Panc1 (cell line): ENCODE measurements around the gene GFPT1. TPM values are rescaled to one million over a fixed set of nuclear protein-coding genes. Genes with fewer than 3 reads are reported as not detected.

Experiments used
- ATAC-seq: fragments of 200-7000 bp; cut with Tn5 transposase; 2 replicates; pipeline ENCODE4 v1.9.1; 2020; ENCODE audit warnings: mild to moderate bottlenecking, moderate library complexity
- BruUV-seq: library from RNA; stranded (reverse); fragments of 400-500 nt; replicated peaks from 2 replicates; lab custom pipeline; 2021; lab: Mats Ljungman, UMichigan
- CTCF ChIA-PET: fragments of 300-600 bp; sonication (Branson Sonifier 250); formaldehyde crosslinking; loops from one replicate; lab custom pipeline; 2022; ENCODE audit warnings: antibody characterized with exemption; lab: Charles Lee
- POLR2A ChIA-PET: fragments of 300-600 bp; sonication (Branson Sonifier 250); formaldehyde crosslinking; loops from one replicate; lab custom pipeline; 2022; ENCODE audit warnings: antibody characterized with exemption; lab: Charles Lee
- DNase-seq: peaks from one replicate; pipeline ENCODE4 v3.0.0-alpha.2; 2010; ENCODE audit warnings: low read depth, low spot score
- H3K27ac ChIP-seq: 2 replicates; pipeline ENCODE4 v1.5.1; 2011; ENCODE audit warnings: mild to moderate bottlenecking, low read length, inconsistent platforms
- H3K27me3 ChIP-seq: fragments of 200-500 bp; sonication (Bioruptor generic); 2 replicates; pipeline ENCODE4 v1.6.0; 2014; ENCODE audit warnings: low read length, inconsistent platforms; ENCODE audit not compliant: control insufficient read depth, insufficient read depth
- H3K36me3 ChIP-seq: fragments of 200-500 bp; sonication (Bioruptor generic); 2 replicates; pipeline ENCODE4 v1.5.1; 2014; ENCODE audit warnings: inconsistent platforms, mild to moderate bottlenecking, low read length, moderate library complexity; ENCODE audit not compliant: control insufficient read depth, insufficient read depth
- H3K4me1 ChIP-seq: 2 replicates; pipeline ENCODE4 v1.5.1; 2011; ENCODE audit warnings: inconsistent platforms, mild to moderate bottlenecking, low read length, moderate library complexity; ENCODE audit not compliant: control insufficient read depth, insufficient read depth
- H3K4me3 ChIP-seq, 2 experiments: 2 replicates each; pipeline ENCODE4 v1.5.1; 2011 to 2012; ENCODE audit warnings: low read depth in 2 of 2, low read length in 2 of 2, mild to moderate bottlenecking in 2 of 2, inconsistent platforms in 1 of 2, moderate library complexity in 1 of 2
- H3K9me3 ChIP-seq: fragments of 200-500 bp; sonication (Bioruptor generic); 2 replicates; pipeline ENCODE4 v1.5.1; 2014; ENCODE audit warnings: low read depth, mild to moderate bottlenecking, inconsistent platforms, low read length, moderate library complexity; ENCODE audit not compliant: control insufficient read depth, insufficient read depth
- POLR2AphosphoS5 ChIP-seq: IDR thresholded peaks from 2 replicates; pipeline ENCODE4 v1.6.1; 2012; ENCODE audit warnings: mild to moderate bottlenecking, low read depth, low read length, moderate library complexity
- SIN3A ChIP-seq: IDR thresholded peaks from 2 replicates; pipeline ENCODE4 v1.6.1; 2012; ENCODE audit warnings: low read depth, mild to moderate bottlenecking, low read length, moderate library complexity, borderline replicate concordance; ENCODE audit not compliant: insufficient read depth
- TCF7L2 ChIP-seq: IDR thresholded peaks from 2 replicates; pipeline ENCODE4 v1.6.1; 2011; ENCODE audit warnings: mild to moderate bottlenecking, low read depth, low read length, inconsistent platforms
- in situ Hi-C: cut with HindIII; loops from 2 replicates; pipeline ENCODE4 v1.10.0; 2016; ENCODE audit warnings: low sequenced_read_pairs, low pct_unique_long_range_greater_than_20kb
- intact Hi-C: fragments of 100-400 bp; cut with micrococcal nuclease; formaldehyde crosslinking; loops from one replicate; pipeline ENCODE4 v1.10.0; 2022; ENCODE audit not compliant: unreplicated experiment
- total RNA-seq: library from RNA; stranded (reverse); gene quantifications from one replicate; pipeline ENCODE4 v1.2.1, GENCODE V29; 2021; ENCODE audit not compliant: unreplicated experiment
- TF ChIP-seq, protein P1 (sequence below), 2 experiments: IDR thresholded peaks; 2 replicates each; pipeline ENCODE4 v1.6.1; 2011 to 2012; ENCODE audit warnings: low read depth in 2 of 2, control low read depth in 1 of 2, low read length in 1 of 2, mild to moderate bottlenecking in 1 of 2, moderate library complexity in 1 of 2; ENCODE audit not compliant: insufficient read depth in 1 of 2
- TF ChIP-seq, protein P2 (sequence below): fragments of 450-650 bp; IDR thresholded peaks from 2 replicates; pipeline ENCODE4 v1.5.1; 2017; ENCODE audit warnings: mild to moderate bottlenecking

The GFPT1 gene
- total RNA-seq, 1 experiment from 2014 or later = 53.0 TPM

DNA sequence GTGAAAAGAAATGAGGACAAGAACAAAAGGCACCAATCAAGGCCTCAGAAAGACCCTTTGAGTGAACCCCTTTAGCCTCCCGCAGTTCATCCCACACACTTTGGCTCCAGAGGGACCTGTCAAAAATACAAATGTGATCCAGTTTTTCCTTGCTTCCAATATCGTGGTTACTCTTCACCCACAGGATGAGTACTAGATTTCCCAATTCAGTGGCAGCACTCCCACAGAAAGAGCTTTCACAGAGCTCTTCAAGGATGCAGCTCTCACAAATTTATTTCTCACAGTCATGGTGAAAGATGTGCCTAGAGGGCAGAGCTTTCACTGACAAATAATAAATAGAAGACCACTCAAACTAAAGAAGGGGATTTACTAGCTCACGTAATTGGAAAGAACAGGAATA is 3.0 kb upstream of the GFPT1 start:
- intact Hi-C loops (no loop called here), in situ Hi-C loops (no loop called here)
- no peaks in the 10 kb centered on the region for H3K36me3 ChIP-seq
- H3K4me1 ChIP-seq = peaks cover 8% of the 10 kb centered on the region
- ChIA-PET POLR2A (no interaction called here), CTCF (no interaction called here)
- DNase-seq = no peak
- no peak for ATAC-seq
- H3K27me3 ChIP-seq = no peaks in the 10 kb centered on the region
- no peak overlapping the region for H3K27ac ChIP-seq
- no TSS peak for BruUV-seq
- no peaks in the 10 kb centered on the region for H3K9me3 ChIP-seq
- TF ChIP-seq SIN3A (no peak), POLR2AphosphoS5 (no peak), TCF7L2 (no peak)
- TF ChIP-seq, protein P1, sequence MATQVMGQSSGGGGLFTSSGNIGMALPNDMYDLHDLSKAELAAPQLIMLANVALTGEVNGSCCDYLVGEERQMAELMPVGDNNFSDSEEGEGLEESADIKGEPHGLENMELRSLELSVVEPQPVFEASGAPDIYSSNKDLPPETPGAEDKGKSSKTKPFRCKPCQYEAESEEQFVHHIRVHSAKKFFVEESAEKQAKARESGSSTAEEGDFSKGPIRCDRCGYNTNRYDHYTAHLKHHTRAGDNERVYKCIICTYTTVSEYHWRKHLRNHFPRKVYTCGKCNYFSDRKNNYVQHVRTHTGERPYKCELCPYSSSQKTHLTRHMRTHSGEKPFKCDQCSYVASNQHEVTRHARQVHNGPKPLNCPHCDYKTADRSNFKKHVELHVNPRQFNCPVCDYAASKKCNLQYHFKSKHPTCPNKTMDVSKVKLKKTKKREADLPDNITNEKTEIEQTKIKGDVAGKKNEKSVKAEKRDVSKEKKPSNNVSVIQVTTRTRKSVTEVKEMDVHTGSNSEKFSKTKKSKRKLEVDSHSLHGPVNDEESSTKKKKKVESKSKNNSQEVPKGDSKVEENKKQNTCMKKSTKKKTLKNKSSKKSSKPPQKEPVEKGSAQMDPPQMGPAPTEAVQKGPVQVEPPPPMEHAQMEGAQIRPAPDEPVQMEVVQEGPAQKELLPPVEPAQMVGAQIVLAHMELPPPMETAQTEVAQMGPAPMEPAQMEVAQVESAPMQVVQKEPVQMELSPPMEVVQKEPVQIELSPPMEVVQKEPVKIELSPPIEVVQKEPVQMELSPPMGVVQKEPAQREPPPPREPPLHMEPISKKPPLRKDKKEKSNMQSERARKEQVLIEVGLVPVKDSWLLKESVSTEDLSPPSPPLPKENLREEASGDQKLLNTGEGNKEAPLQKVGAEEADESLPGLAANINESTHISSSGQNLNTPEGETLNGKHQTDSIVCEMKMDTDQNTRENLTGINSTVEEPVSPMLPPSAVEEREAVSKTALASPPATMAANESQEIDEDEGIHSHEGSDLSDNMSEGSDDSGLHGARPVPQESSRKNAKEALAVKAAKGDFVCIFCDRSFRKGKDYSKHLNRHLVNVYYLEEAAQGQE (IDR thresholded peaks at IDR 0.05; ENCODE audit: insufficient read depth in 1 of 2, low read depth in 2 of 2, low read length in 1 of 2) = no peak
- TF ChIP-seq, protein P2, sequence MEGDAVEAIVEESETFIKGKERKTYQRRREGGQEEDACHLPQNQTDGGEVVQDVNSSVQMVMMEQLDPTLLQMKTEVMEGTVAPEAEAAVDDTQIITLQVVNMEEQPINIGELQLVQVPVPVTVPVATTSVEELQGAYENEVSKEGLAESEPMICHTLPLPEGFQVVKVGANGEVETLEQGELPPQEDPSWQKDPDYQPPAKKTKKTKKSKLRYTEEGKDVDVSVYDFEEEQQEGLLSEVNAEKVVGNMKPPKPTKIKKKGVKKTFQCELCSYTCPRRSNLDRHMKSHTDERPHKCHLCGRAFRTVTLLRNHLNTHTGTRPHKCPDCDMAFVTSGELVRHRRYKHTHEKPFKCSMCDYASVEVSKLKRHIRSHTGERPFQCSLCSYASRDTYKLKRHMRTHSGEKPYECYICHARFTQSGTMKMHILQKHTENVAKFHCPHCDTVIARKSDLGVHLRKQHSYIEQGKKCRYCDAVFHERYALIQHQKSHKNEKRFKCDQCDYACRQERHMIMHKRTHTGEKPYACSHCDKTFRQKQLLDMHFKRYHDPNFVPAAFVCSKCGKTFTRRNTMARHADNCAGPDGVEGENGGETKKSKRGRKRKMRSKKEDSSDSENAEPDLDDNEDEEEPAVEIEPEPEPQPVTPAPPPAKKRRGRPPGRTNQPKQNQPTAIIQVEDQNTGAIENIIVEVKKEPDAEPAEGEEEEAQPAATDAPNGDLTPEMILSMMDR = no peak
- H3K4me3 ChIP-seq = no peak overlapping the region

DNA sequence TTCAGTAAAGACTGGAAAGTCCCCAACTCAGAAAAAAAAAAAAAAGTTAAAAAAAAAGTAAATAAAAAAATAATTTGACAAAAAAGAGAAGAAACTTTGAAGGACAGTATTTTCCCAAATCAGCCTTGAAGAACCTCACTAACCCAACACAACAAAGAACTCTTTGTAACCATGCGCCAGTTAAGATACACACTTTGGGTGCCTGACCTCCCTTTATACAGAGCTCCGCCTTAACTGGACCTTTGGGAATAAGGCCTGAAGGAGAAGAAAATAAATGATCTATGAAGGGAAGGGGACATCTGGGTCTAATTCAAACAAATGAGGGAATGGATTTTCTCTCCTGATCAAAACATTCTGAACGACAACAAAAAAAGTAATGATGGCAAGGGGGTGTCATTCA is 2.2 kb upstream of the GFPT1 start:
- BruUV-seq = no TSS peak
- Histone ChIP-seq H3K27ac (no peak overlapping the region), H3K4me1 (peaks cover 10% of the 10 kb centered on the region), H3K4me3 (no peak overlapping the region), H3K27me3 (no peaks in the 10 kb centered on the region), H3K36me3 (no peaks in the 10 kb centered on the region), H3K9me3 (no peaks in the 10 kb centered on the region)
- in situ Hi-C loops (no loop called here), intact Hi-C loops (no loop called here)
- POLR2A ChIA-PET = no interaction called here
- TF ChIP-seq, protein P2 = no peak
- TF ChIP-seq, protein P1 (IDR thresholded peaks at IDR 0.05; ENCODE audit: insufficient read depth in 1 of 2, low read depth in 2 of 2, low read length in 1 of 2) = no peak
- TF ChIP-seq POLR2AphosphoS5 = no peak
- no peak for TF ChIP-seq SIN3A
- no peak for TF ChIP-seq TCF7L2
- CTCF ChIA-PET = no interaction called here
- DNase-seq = no peak
- ATAC-seq = no peak
